PC-9 (cell line): ENCODE data around the gene ATP6V1D. TPM values are rescaled to one million over a fixed set of nuclear protein-coding genes. Genes with fewer than 3 reads are reported as not detected.
"Not testable (repeated sequence)": the region's sequence is repeated elsewhere in the genome, so short reads cannot be mapped to it uniquely, and the experiment has no call there.

Experiments
- BruUV-seq: library from RNA; stranded (reverse); fragments of 400-500 nt; replicated peaks from 2 replicates; lab custom pipeline; 2021; lab: Mats Ljungman, UMichigan
- CTCF ChIA-PET: fragments of 300-600 bp; sonication (Branson Sonifier 250); formaldehyde crosslinking; loops from one replicate; lab custom pipeline; 2022; ENCODE audit warnings: antibody characterized with exemption; lab: Charles Lee
- POLR2A ChIA-PET: fragments of 300-600 bp; sonication (Branson Sonifier 250); formaldehyde crosslinking; loops from one replicate; lab custom pipeline; 2022; ENCODE audit warnings: antibody characterized with exemption; ENCODE audit not compliant: unreplicated experiment; lab: Charles Lee
- DNase-seq, 2 experiments: peaks; one replicate each; pipeline versions ENCODE4 v3.0.0 to v3.0.0-alpha.2; 2015 to 2022; ENCODE audit warnings: mixed read lengths in 1 of 2
- H2AFZ ChIP-seq: fragments of 200-600 bp; sonication (generic); 2 replicates; pipeline ENCODE4 v1.8.1; 2017; ENCODE audit warnings: antibody characterized with exemption
- H3F3A ChIP-seq: fragments of 200-600 bp; sonication (generic); 2 replicates; pipeline ENCODE4 v1.8.1; 2017; ENCODE audit warnings: antibody characterized with exemption, mild to moderate bottlenecking, low read depth; ENCODE audit not compliant: insufficient read depth
- H3K27ac ChIP-seq: fragments of 200-600 bp; sonication (generic); 2 replicates; pipeline ENCODE4 v1.6.1; 2016; ENCODE audit warnings: mixed run types
- H3K27me3 ChIP-seq: fragments of 200-600 bp; sonication (generic); 2 replicates; pipeline ENCODE4 v1.6.1; 2016; ENCODE audit warnings: low read depth, mixed run types; ENCODE audit not compliant: insufficient read depth
- H3K36me3 ChIP-seq: fragments of 200-600 bp; sonication (generic); 2 replicates; pipeline ENCODE4 v1.6.1; 2016; ENCODE audit warnings: low read depth, mixed run types
- H3K4me1 ChIP-seq: fragments of 200-600 bp; sonication (generic); replicated peaks from 2 replicates; pipeline ENCODE4 v1.6.1; 2016; ENCODE audit warnings: mixed run types; ENCODE audit not compliant: insufficient read depth
- H3K4me2 ChIP-seq: fragments of 200-600 bp; sonication (generic); 2 replicates; pipeline ENCODE4 v1.6.1; 2017; ENCODE audit warnings: mixed run types
- H3K4me3 ChIP-seq: fragments of 200-600 bp; sonication (generic); 2 replicates; pipeline ENCODE4 v1.6.1; 2016; ENCODE audit warnings: mixed run types
- H3K79me2 ChIP-seq: fragments of 200-600 bp; sonication (generic); 2 replicates; pipeline ENCODE4 v1.6.1; 2017; ENCODE audit warnings: low read depth, mixed run types
- H3K9me2 ChIP-seq: fragments of 200-600 bp; sonication (generic); 2 replicates; pipeline ENCODE4 v1.8.1; 2017; ENCODE audit warnings: mild to moderate bottlenecking; ENCODE audit not compliant: insufficient read depth
- H3K9me3 ChIP-seq: fragments of 200-600 bp; sonication (generic); 2 replicates; pipeline ENCODE4 v1.8.1; 2016; ENCODE audit warnings: low read depth; ENCODE audit not compliant: insufficient read depth
- H4K20me1 ChIP-seq: fragments of 200-600 bp; sonication (generic); 2 replicates; pipeline ENCODE4 v1.8.1; 2017; ENCODE audit not compliant: insufficient read depth
- CTCF ChIP-seq: fragments of 200-600 bp; sonication (generic); conservative IDR thresholded peaks from 2 replicates; pipeline ENCODE4 v1.6.1; 2017; ENCODE audit warnings: mixed run types, antibody characterized with exemption, mild to moderate bottlenecking, moderate library complexity
- EZH2 ChIP-seq: fragments of 200-600 bp; sonication (generic); IDR thresholded peaks from 2 replicates; pipeline ENCODE4 v1.8.0; 2017; ENCODE audit warnings: antibody characterized with exemption, low read depth
- intact Hi-C: fragments of 100-400 bp; cut with micrococcal nuclease; formaldehyde crosslinking; loops from one replicate; pipeline ENCODE4 v1.10.0; 2022; ENCODE audit not compliant: unreplicated experiment
- total RNA-seq: library from RNA; stranded (reverse); gene quantifications from 2 replicates; pipeline ENCODE4 v1.2.3, GENCODE V29; 2021

The ATP6V1D gene
- total RNA-seq, 1 experiment from 2014 or later = 67.9 TPM

DNA sequence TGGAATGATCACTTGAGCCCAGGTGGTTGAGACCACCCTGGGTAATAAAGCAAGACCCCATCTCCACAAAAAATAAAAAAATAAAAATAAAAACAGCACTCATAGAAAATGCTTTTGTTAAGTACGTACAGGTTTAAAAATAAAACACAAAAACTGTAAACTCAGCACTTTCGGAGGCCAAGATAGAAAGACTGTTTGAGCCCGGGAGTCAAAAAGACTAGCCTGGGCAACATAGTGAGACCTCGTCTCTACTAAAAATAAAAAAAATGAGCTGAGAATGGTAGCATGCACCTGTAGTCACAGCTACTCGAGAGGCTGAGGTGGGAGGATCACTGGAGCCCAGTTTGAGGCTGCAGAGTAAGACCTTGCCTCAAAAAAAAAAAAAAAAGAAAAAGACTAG, 7.5 kb downstream of the ATP6V1D start:
- CTCF ChIA-PET = interaction anchor here (0.6 kb wide), 1 partner anchor 352 kb away, joined by 3 read pairs; no protein-coding TSS in a partner anchor
- TF ChIP-seq CTCF = no peak
- no peak for TF ChIP-seq EZH2
- no TSS peak for BruUV-seq
- Histone ChIP-seq H3K9me3 (no peaks in the 10 kb centered on the region), H2AFZ (no peak overlapping the region), H3F3A (no peaks in the 10 kb centered on the region; the same call in 1 of the 2 replicates), H3K4me1 (peaks cover 6% of the 10 kb centered on the region; the same call in 1 of the 2 replicates), H3K4me3 (no peak overlapping the region), H3K79me2 (peaks cover 29% of the 10 kb centered on the region), H3K36me3 (peaks cover 6% of the 10 kb centered on the region; the same call in 1 of the 2 replicates), H3K4me2 (no peak overlapping the region), H3K9me2 (no peaks in the 10 kb centered on the region), H3K27ac (no peak overlapping the region), H4K20me1 (no peaks in the 10 kb centered on the region), H3K27me3 (no peaks in the 10 kb centered on the region)
- DNase-seq = no peak
- POLR2A ChIA-PET = interaction anchor here (0.7 kb wide), 1 partner anchor 143 kb away, joined by 13 read pairs; no protein-coding TSS in a partner anchor
- intact Hi-C loops = no loop called here

DNA sequence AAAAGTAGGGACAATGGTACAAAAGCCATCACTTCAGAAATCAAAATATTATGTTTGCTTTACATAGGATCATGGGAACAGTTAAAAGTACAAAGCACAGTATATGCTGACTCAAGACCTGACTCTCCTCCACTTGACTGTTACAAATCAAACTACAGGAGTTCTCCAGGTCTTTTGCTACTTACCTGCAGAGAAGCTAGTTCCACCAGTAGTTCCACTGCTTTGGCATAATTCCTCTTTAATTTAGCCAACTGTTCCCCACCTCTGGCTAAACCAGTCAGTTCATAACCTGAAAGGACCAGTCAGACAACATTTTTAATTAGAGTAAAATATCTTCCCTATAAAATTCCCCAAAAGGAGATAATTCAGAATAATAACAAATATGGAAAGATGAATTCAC, 14.0 kb downstream of the ATP6V1D start:
- no peaks in the 10 kb centered on the region for H4K20me1 ChIP-seq
- POLR2A ChIA-PET = interaction anchor here (0.6 kb wide), 1 partner anchor 75 kb away, joined by 8 read pairs; no protein-coding TSS in a partner anchor
- no peaks in the 10 kb centered on the region for H3K9me3 ChIP-seq
- H2AFZ ChIP-seq = no peak overlapping the region
- TF ChIP-seq EZH2 = no peak
- no peak for TF ChIP-seq CTCF
- BruUV-seq = no TSS peak
- no peaks in the 10 kb centered on the region for H3K79me2 ChIP-seq
- H3K36me3 ChIP-seq = peaks cover 14% of the 10 kb centered on the region
- H3K4me3 ChIP-seq = no peak overlapping the region
- DNase-seq = peak in 1 of 2 experiments; percentile 51
- intact Hi-C loops = no loop called here
- H3K4me1 ChIP-seq = peaks cover 8% of the 10 kb centered on the region
- H3K27me3 ChIP-seq = no peaks in the 10 kb centered on the region
- peaks cover 7% of the 10 kb centered on the region; the same call in 1 of the 2 replicates for H3F3A ChIP-seq
- CTCF ChIA-PET = no interaction called here
- no peak overlapping the region for H3K27ac ChIP-seq
- no peak overlapping the region for H3K4me2 ChIP-seq
- H3K9me2 ChIP-seq = no peaks in the 10 kb centered on the region

GRCh38 chr14:67343601-67344230, 15.9 kb downstream of the ATP6V1D start:
- Histone ChIP-seq H3K4me2 (no peak overlapping the region), H2AFZ (no peak overlapping the region), H4K20me1 (no peaks in the 10 kb centered on the region), H3K9me3 (no peaks in the 10 kb centered on the region), H3K4me3 (no peak overlapping the region), H3K79me2 (no peaks in the 10 kb centered on the region), H3K27ac (no peak overlapping the region), H3F3A (peaks cover 7% of the 10 kb centered on the region; the same call in 1 of the 2 replicates), H3K27me3 (no peaks in the 10 kb centered on the region), H3K4me1 (peaks cover 8% of the 10 kb centered on the region), H3K36me3 (peaks cover 14% of the 10 kb centered on the region), H3K9me2 (no peaks in the 10 kb centered on the region)
- intact Hi-C loops = no loop called here
- ChIA-PET CTCF (no interaction called here), POLR2A (no interaction called here)
- TF ChIP-seq EZH2 = no peak
- TF ChIP-seq CTCF = no peak
- no peak for DNase-seq
- BruUV-seq = no TSS peak

DNA sequence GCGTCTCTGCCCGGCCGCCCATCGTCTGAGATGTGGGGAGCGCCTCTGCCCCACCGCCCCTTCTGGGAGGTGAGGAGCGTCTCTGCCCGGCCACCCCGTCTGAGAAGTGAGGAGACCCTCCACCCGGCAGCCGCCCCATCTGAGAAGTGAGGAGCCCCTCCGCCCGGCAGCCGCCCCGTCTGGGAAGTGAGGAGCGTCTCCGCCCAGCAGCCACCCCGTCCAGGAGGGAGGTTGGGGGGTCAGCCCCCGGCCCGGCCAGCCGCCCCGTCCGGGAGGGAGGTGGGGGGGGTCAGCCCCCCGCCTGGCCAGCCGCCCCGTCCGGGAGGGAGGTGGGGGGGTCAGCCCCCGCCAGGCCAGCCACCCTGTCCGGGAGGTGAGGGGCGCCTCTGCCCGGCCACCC, 18.4 kb downstream of the ATP6V1D start:
- H3K27ac ChIP-seq, H4K20me1 ChIP-seq, H3K9me2 ChIP-seq, CTCF ChIA-PET, POLR2A ChIA-PET, H3K79me2 ChIP-seq, intact Hi-C loops, DNase-seq, H3K9me3 ChIP-seq, H3F3A ChIP-seq, H3K4me1 ChIP-seq, H3K27me3 ChIP-seq, H3K4me3 ChIP-seq, BruUV-seq, H2AFZ ChIP-seq, H3K4me2 ChIP-seq: not testable (repeated sequence)
- H3K36me3 ChIP-seq = peaks cover 27% of the 10 kb centered on the region
